Tibial nerve (tissue), 4 donors: Measurements from ENCODE around the gene RB1. TPM values are rescaled to one million over a fixed set of nuclear protein-coding genes. Genes with fewer than 3 reads are reported as not detected.

Source experiments
- DNase-seq, 2 donors: peaks; one replicate each; pipeline ENCODE4 v3.0.0-alpha.2; 2019; ENCODE audit warnings: low spot score in 2 of 2
- H3K27ac ChIP-seq, 4 donors: fragments of 200-600 bp; sonication (generic) in 3 of 4; one replicate each; pipeline ENCODE4 v1.5.1; 2017 to 2019; ENCODE audit warnings: mild to moderate bottlenecking in 1 of 4
- H3K27me3 ChIP-seq, 2 donors: fragments of 200-600 bp; sonication (generic) in 1 of 2; one replicate each; pipeline versions ENCODE4 v1.5.1 to v1.6.0; 2017 to 2019
- H3K36me3 ChIP-seq, 3 donors: fragments of 200-600 bp; sonication (generic); one replicate each; pipeline ENCODE4 v1.5.1; 2018 to 2019
- H3K4me1 ChIP-seq, 4 donors: fragments of 200-600 bp; sonication (generic) in 3 of 4; one replicate each; pipeline ENCODE4 v1.5.1; 2017 to 2019
- H3K4me3 ChIP-seq, 4 donors: fragments of 200-600 bp; sonication (generic) in 3 of 4; one replicate each; pipeline ENCODE4 v1.5.1; 2017 to 2019; ENCODE audit warnings: mild to moderate bottlenecking in 1 of 4, moderate library complexity in 1 of 4
- H3K9me3 ChIP-seq, 4 donors: fragments of 200-600 bp; sonication (generic) in 3 of 4; one replicate each; pipeline ENCODE4 v1.5.1; 2017 to 2019
- EP300 ChIP-seq, 2 donors: sonication (generic); formaldehyde crosslinking; IDR thresholded peaks; one replicate each; pipeline ENCODE4 v1.6.1; 2017; ENCODE audit warnings: antibody characterized with exemption in 2 of 2, mild to moderate bottlenecking in 1 of 2
- POLR2A ChIP-seq, 2 donors: fragments of 450-650 bp; IDR thresholded peaks; one replicate each; pipeline ENCODE4 v1.6.1; 2017; ENCODE audit warnings: antibody characterized with exemption in 2 of 2, mild to moderate bottlenecking in 2 of 2, moderate library complexity in 2 of 2
- WGBS, 2 donors: methylation state at CpG; one replicate each; pipeline ENCODE4 v1.1.5; 2018; 5-methylcytosine and 5-hydroxymethylcytosine counted together
- total RNA-seq, 4 donors: library from RNA; depleted of rRNA; stranded (reverse); fragments of >200 nt; gene quantifications; one replicate each; pipeline ENCODE4 v1.1.0, GENCODE V29; 2016
- TF ChIP-seq, protein P1 (sequence below), 5 experiments: fragments of 200-600 bp in 3 of 5; fragments of 450-650 bp in 2 of 5; sonication (generic) in 3 of 5; IDR thresholded peaks; one replicate each; pipeline ENCODE4 v1.5.1; 2016 to 2019; ENCODE audit warnings: antibody characterized with exemption in 5 of 5, mild to moderate bottlenecking in 3 of 5, moderate library complexity in 2 of 5

RB1 gene
- total RNA-seq, 4 donors from 2014 or later: 31.0 to 59.7 (median 45.1) TPM

- WGBS, 2 donors: 25 to 28% methylated on average over 2 of the region's 2 CpGs
- Histone ChIP-seq H3K4me3 (no peak overlapping the region), H3K4me1 (peaks cover 0 to 15% (median 0%) of the 10 kb centered on the region in 4 donors), H3K36me3 (no peaks in the 10 kb centered on the region), H3K27ac (peak overlapping the region in 1 of 4 donors; percentile 10), H3K9me3 (no peaks in the 10 kb centered on the region), H3K27me3 (no peaks in the 10 kb centered on the region)
- DNase-seq: no peak
- TF ChIP-seq POLR2A (IDR thresholded peaks at IDR 0.05) (no peak), EP300 (IDR thresholded peaks at IDR 0.05) (no peak)
- TF ChIP-seq, protein P1, sequence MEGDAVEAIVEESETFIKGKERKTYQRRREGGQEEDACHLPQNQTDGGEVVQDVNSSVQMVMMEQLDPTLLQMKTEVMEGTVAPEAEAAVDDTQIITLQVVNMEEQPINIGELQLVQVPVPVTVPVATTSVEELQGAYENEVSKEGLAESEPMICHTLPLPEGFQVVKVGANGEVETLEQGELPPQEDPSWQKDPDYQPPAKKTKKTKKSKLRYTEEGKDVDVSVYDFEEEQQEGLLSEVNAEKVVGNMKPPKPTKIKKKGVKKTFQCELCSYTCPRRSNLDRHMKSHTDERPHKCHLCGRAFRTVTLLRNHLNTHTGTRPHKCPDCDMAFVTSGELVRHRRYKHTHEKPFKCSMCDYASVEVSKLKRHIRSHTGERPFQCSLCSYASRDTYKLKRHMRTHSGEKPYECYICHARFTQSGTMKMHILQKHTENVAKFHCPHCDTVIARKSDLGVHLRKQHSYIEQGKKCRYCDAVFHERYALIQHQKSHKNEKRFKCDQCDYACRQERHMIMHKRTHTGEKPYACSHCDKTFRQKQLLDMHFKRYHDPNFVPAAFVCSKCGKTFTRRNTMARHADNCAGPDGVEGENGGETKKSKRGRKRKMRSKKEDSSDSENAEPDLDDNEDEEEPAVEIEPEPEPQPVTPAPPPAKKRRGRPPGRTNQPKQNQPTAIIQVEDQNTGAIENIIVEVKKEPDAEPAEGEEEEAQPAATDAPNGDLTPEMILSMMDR (IDR thresholded peaks at IDR 0.05): no peak
Measured at GRCh38 chr13:48278806-48279205, 24.7 kb upstream of the RB1 start.

DNA sequence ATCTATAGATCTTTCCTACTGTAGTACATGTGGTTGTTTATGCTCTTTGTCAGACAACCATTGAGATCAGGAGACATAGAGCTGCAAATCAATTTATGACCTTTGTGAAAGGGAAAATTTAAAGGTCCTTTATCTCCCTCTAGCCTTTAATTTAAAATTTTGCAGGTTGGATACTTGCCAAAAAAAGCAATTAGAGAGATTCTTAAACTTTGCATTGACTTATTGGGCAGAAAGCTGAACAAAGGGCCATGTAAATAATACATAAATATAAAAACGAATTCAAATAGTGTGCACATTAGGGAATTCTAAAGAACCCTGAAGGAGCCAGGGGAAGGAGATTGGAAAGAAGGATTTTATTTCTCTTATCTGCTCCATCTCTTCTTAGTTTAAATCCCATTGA lies 22.0 kb upstream of the RB1 start:
- no peak for DNase-seq
- Histone ChIP-seq H3K27ac (no peak overlapping the region), H3K9me3 (no peaks in the 10 kb centered on the region), H3K4me3 (no peak overlapping the region), H3K27me3 (no peaks in the 10 kb centered on the region), H3K36me3 (no peaks in the 10 kb centered on the region), H3K4me1 (peaks cover 0 to 15% (median 0%) of the 10 kb centered on the region in 4 donors)
- WGBS, 2 donors: 32 to 37% methylated on average over 1 of the region's 1 CpG
- no peak for TF ChIP-seq POLR2A (IDR thresholded peaks at IDR 0.05)
- no peak for TF ChIP-seq EP300 (IDR thresholded peaks at IDR 0.05)

- TF ChIP-seq, protein P1 (IDR thresholded peaks at IDR 0.05): no peak
- no peak for TF ChIP-seq EP300 (IDR thresholded peaks at IDR 0.05)
- TF ChIP-seq POLR2A (IDR thresholded peaks at IDR 0.05): no peak
- DNase-seq: no peak
- Histone ChIP-seq H3K4me3 (no peak overlapping the region), H3K27ac (no peak overlapping the region), H3K27me3 (no peaks in the 10 kb centered on the region), H3K36me3 (no peaks in the 10 kb centered on the region), H3K4me1 (peaks cover 0 to 4% (median 0%) of the 10 kb centered on the region in 4 donors), H3K9me3 (no peaks in the 10 kb centered on the region)
- 66 to 68% methylated on average over 2 of the region's 2 CpGs for WGBS, 2 donors
Measured at GRCh38 chr13:48291730-48292129, 11.8 kb upstream of the RB1 start.

- TF ChIP-seq EP300 (IDR thresholded peaks at IDR 0.05) (no peak), POLR2A (IDR thresholded peaks at IDR 0.05) (no peak)
- TF ChIP-seq, protein P1 (IDR thresholded peaks at IDR 0.05): no peak
- WGBS, 2 donors: 71 to 77% methylated on average over 4 of the region's 4 CpGs
- H3K4me3 ChIP-seq: no peak overlapping the region
- no peak overlapping the region for H3K27ac ChIP-seq
- peaks cover 0 to 4% (median 0%) of the 10 kb centered on the region in 4 donors for H3K4me1 ChIP-seq
- H3K9me3 ChIP-seq: no peaks in the 10 kb centered on the region
- H3K27me3 ChIP-seq: no peaks in the 10 kb centered on the region
- no peak for DNase-seq
- H3K36me3 ChIP-seq: no peaks in the 10 kb centered on the region
Measured at GRCh38 chr13:48292650-48293049, 10.9 kb upstream of the RB1 start.

- H3K27ac ChIP-seq: no peak overlapping the region
- H3K9me3 ChIP-seq: no peaks in the 10 kb centered on the region
- peaks cover 0 to 4% (median 0%) of the 10 kb centered on the region in 4 donors for H3K4me1 ChIP-seq
- H3K36me3 ChIP-seq: no peaks in the 10 kb centered on the region
- no peak for DNase-seq
- TF ChIP-seq EP300 (IDR thresholded peaks at IDR 0.05) (no peak), POLR2A (IDR thresholded peaks at IDR 0.05) (no peak)
- TF ChIP-seq, protein P1 (IDR thresholded peaks at IDR 0.05): no peak
- H3K4me3 ChIP-seq: no peak overlapping the region
- no peaks in the 10 kb centered on the region for H3K27me3 ChIP-seq
- 88 to 89% methylated on average over 2 of the region's 2 CpGs for WGBS, 2 donors
Measured at GRCh38 chr13:48294653-48295052, 8.9 kb upstream of the RB1 start.

- Histone ChIP-seq H3K4me3 (no peak overlapping the region), H3K36me3 (no peaks in the 10 kb centered on the region), H3K9me3 (no peaks in the 10 kb centered on the region), H3K27ac (no peak overlapping the region), H3K27me3 (no peaks in the 10 kb centered on the region), H3K4me1 (peaks cover 0 to 4% (median 0%) of the 10 kb centered on the region in 4 donors)
- TF ChIP-seq EP300 (IDR thresholded peaks at IDR 0.05) (no peak), POLR2A (IDR thresholded peaks at IDR 0.05) (no peak)
- TF ChIP-seq, protein P1 (IDR thresholded peaks at IDR 0.05): no peak
- 94 to 95% methylated on average over 1 of the region's 1 CpG for WGBS, 2 donors
- DNase-seq: no peak
Measured at GRCh38 chr13:48295271-48295670, 8.3 kb upstream of the RB1 start.
